Measurements from ENCODE around the gene MYL12B. TPM values are rescaled to one million over a fixed set of nuclear protein-coding genes. Genes with fewer than 3 reads are reported as not detected.

MYL12B gene
- total RNA-seq, 1 donor from 2014 or later = 214 TPM

- Histone ChIP-seq H3K27ac (peak overlapping the region; percentile 98), H3K36me3 (no peaks in the 10 kb centered on the region), H3K9me3 (no peaks in the 10 kb centered on the region), H3K4me3 (peak overlapping the region; percentile 93 to 98), H3K27me3 (no peaks in the 10 kb centered on the region), H3K4me1 (peaks cover 46% of the 10 kb centered on the region)
- intact Hi-C loops (cut with DNase I) = loop anchor here (10.0 kb wide), 3 partner anchors 92 to 312 kb away; partner anchors contain the start of gene LPIN2
- TF ChIP-seq POLR2A (IDR thresholded peaks at IDR 0.05) (no peak), CTCF (IDR thresholded peaks at IDR 0.05) (no peak), POLR2AphosphoS5 (IDR thresholded peaks at IDR 0.05; ENCODE audit: insufficient read depth in 1 of 2, low read depth in 1 of 2) (no peak)
- DNase-seq (ENCODE audit: extremely low spot score in 2 of 2) = no peak
Measured at GRCh38 chr18:3246635-3247239, 15.2 kb upstream of the MYL12B start.

GRCh38 chr18:3247240-3248061 is 14.5 kb upstream of the MYL12B start, which contains the start of gene MYL12A:
MYL12A (plus strand) TSS chr18:3247801; CDS start chr18:3253248, 5,447 bp downstream.
- peaks cover 50% of the 10 kb centered on the region for H3K4me1 ChIP-seq
- no peaks in the 10 kb centered on the region for H3K27me3 ChIP-seq
- peak within 1 kb of the TSS; percentile 93 to 98 for H3K4me3 ChIP-seq
- H3K27ac ChIP-seq = peak within 1 kb of the TSS; percentile 98
- peak in 1 of 2 donors; percentile 98 for DNase-seq (ENCODE audit: extremely low spot score in 2 of 2)
- H3K9me3 ChIP-seq = no peaks in the 10 kb centered on the region
- intact Hi-C loops (cut with DNase I) = loop anchor here (10.0 kb wide), 3 partner anchors 93 to 313 kb away; partner anchors contain the start of gene LPIN2
- no peaks in the 10 kb centered on the region for H3K36me3 ChIP-seq
- TF ChIP-seq CTCF (IDR thresholded peaks at IDR 0.05) (no peak), POLR2AphosphoS5 (IDR thresholded peaks at IDR 0.05; ENCODE audit: insufficient read depth in 1 of 2, low read depth in 1 of 2) (peak; percentile 95), POLR2A (IDR thresholded peaks at IDR 0.05) (peak in 1 of 2 donors; percentile 84)

- no peak for DNase-seq (ENCODE audit: extremely low spot score in 2 of 2)
- H3K4me1 ChIP-seq = peaks cover 50% of the 10 kb centered on the region
Measured at GRCh38 chr18:3248062-3248657, 13.8 kb upstream of the MYL12B start.

GRCh38 chr18:3248658-3249359 is 13.1 kb upstream of the MYL12B start:
- no peak for DNase-seq (ENCODE audit: extremely low spot score in 2 of 2)
- H3K27ac ChIP-seq = peak overlapping the region; percentile 98
- no peaks in the 10 kb centered on the region for H3K9me3 ChIP-seq
- TF ChIP-seq CTCF (IDR thresholded peaks at IDR 0.05) (no peak), POLR2A (IDR thresholded peaks at IDR 0.05) (no peak), POLR2AphosphoS5 (IDR thresholded peaks at IDR 0.05; ENCODE audit: insufficient read depth in 1 of 2, low read depth in 1 of 2) (peak in 1 of 2 donors; percentile 83)
- no peaks in the 10 kb centered on the region for H3K27me3 ChIP-seq
- H3K36me3 ChIP-seq = peaks cover 0 to 7% of the 10 kb centered on the region in 2 donors
- intact Hi-C loops (cut with DNase I) = loop anchor here (10.0 kb wide), 3 partner anchors 94 to 314 kb away; partner anchors contain the start of gene LPIN2
- H3K4me3 ChIP-seq = peak overlapping the region; percentile 93 to 98
- peaks cover 50% of the 10 kb centered on the region for H3K4me1 ChIP-seq

More at GRCh38 chr18:3248062-3248657, 13.8 kb upstream of the MYL12B start:
- Histone ChIP-seq H3K27me3 (no peaks in the 10 kb centered on the region), H3K4me3 (peak overlapping the region; percentile 93 to 98), H3K36me3 (peaks cover 0 to under 1% of the 10 kb centered on the region in 2 donors), H3K27ac (peak overlapping the region; percentile 98), H3K9me3 (no peaks in the 10 kb centered on the region)
- no peak for TF ChIP-seq POLR2AphosphoS5 (IDR thresholded peaks at IDR 0.05; ENCODE audit: insufficient read depth in 1 of 2, low read depth in 1 of 2)
- TF ChIP-seq CTCF (IDR thresholded peaks at IDR 0.05) = no peak
- TF ChIP-seq POLR2A (IDR thresholded peaks at IDR 0.05) = no peak
- intact Hi-C loops (cut with DNase I) = loop anchor here (10.0 kb wide), 3 partner anchors 93 to 313 kb away; partner anchors contain the start of gene LPIN2
